Loucy (cell line): ENCODE data around the gene SDK1.

ENCODE experiments used
- H2AFZ ChIP-seq: fragments of 200-600 bp; sonication (generic); 2 replicates; pipeline ENCODE4 v1.6.0; 2016; ENCODE audit warnings: antibody characterized with exemption, mild to moderate bottlenecking, low read length, moderate library complexity
- H3F3A ChIP-seq: fragments of 200-600 bp; 2 replicates; pipeline ENCODE4 v1.6.0; 2016; ENCODE audit warnings: antibody characterized with exemption, low read depth, mild to moderate bottlenecking
- H3K27me3 ChIP-seq: fragments of 200-600 bp; sonication (generic); 2 replicates; pipeline ENCODE4 v1.6.1; 2014; ENCODE audit warnings: low read length, mild to moderate bottlenecking; ENCODE audit not compliant: insufficient read depth, poor library complexity, severe bottlenecking
- H3K36me3 ChIP-seq: fragments of 200-600 bp; sonication (generic); 2 replicates; pipeline ENCODE4 v1.6.1; 2016; ENCODE audit warnings: low read length; ENCODE audit not compliant: insufficient read depth
- H3K4me1 ChIP-seq: fragments of 200-600 bp; sonication (generic); 2 replicates; pipeline ENCODE4 v1.5.1; 2014; ENCODE audit warnings: low read length, mild to moderate bottlenecking; ENCODE audit not compliant: insufficient read depth, poor library complexity, severe bottlenecking
- H3K4me2 ChIP-seq: fragments of 200-600 bp; sonication (generic); 2 replicates; pipeline ENCODE4 v1.6.0; 2014; ENCODE audit warnings: antibody characterized with exemption, low read length, low read depth, mild to moderate bottlenecking; ENCODE audit not compliant: poor library complexity, severe bottlenecking
- H3K4me3 ChIP-seq: fragments of 200-600 bp; sonication (generic); 2 replicates; pipeline ENCODE4 v1.5.1; 2014; ENCODE audit warnings: low read length, mild to moderate bottlenecking, mixed read lengths; ENCODE audit not compliant: poor library complexity, severe bottlenecking
- H3K79me2 ChIP-seq: fragments of 200-600 bp; sonication (generic); 2 replicates; pipeline ENCODE4 v1.6.1; 2014; ENCODE audit warnings: low read length; ENCODE audit not compliant: insufficient read depth
- H3K9ac ChIP-seq: fragments of 200-600 bp; sonication (generic); 2 replicates; pipeline ENCODE4 v1.6.0; 2014; ENCODE audit warnings: mild to moderate bottlenecking, low read depth, low read length, moderate library complexity; ENCODE audit not compliant: poor library complexity, severe bottlenecking
- H3K9me2 ChIP-seq: fragments of 200-600 bp; sonication (generic); replicated peaks from 2 replicates; pipeline ENCODE4 v1.6.1; 2016; ENCODE audit warnings: low read depth, low read length, mixed read lengths
- H3K9me3 ChIP-seq: fragments of 200-600 bp; sonication (generic); 2 replicates; pipeline ENCODE4 v1.6.1; 2014; ENCODE audit warnings: mild to moderate bottlenecking, antibody characterized with exemption, low read length, low read depth; ENCODE audit not compliant: insufficient read depth
- H4K20me1 ChIP-seq: fragments of 200-600 bp; sonication (generic); 2 replicates; pipeline ENCODE4 v1.6.0; 2014; ENCODE audit warnings: antibody characterized with exemption, low read length, mild to moderate bottlenecking; ENCODE audit not compliant: insufficient read depth, poor library complexity, severe bottlenecking
- CTCF ChIP-seq: fragments of 200-600 bp; sonication (generic); conservative IDR thresholded peaks from 2 replicates; pipeline ENCODE4 v1.5.1; 2014; ENCODE audit warnings: mild to moderate bottlenecking, antibody characterized with exemption, low read length
- EZH2phosphoT487 ChIP-seq: fragments of 200-600 bp; IDR thresholded peaks from 2 replicates; pipeline ENCODE4 v1.6.1; 2018; ENCODE audit warnings: antibody characterized with exemption, mild to moderate bottlenecking, moderate library complexity, borderline replicate concordance

SDK1 gene

GRCh38 chr7:3277604-3278572 is 23.2 kb upstream of the SDK1 start:
- Histone ChIP-seq H3K9me2 (no peaks in the 10 kb centered on the region), H3K9ac (no peak overlapping the region), H3K27me3 (no peaks in the 10 kb centered on the region), H2AFZ (no peak overlapping the region), H3K79me2 (no peaks in the 10 kb centered on the region), H3K36me3 (no peaks in the 10 kb centered on the region), H3K9me3 (peaks cover 5% of the 10 kb centered on the region; the same call in 1 of the 2 replicates), H3K4me1 (no peaks in the 10 kb centered on the region), H3K4me2 (no peak overlapping the region), H4K20me1 (no peaks in the 10 kb centered on the region), H3K4me3 (no peak overlapping the region), H3F3A (no peaks in the 10 kb centered on the region)
- TF ChIP-seq CTCF (no peak), EZH2phosphoT487 (no peak)

- H3K36me3 ChIP-seq, result no peaks in the 10 kb centered on the region
- no peaks in the 10 kb centered on the region for H3F3A ChIP-seq
- H4K20me1 ChIP-seq, result no peaks in the 10 kb centered on the region
- no peak overlapping the region for H3K4me2 ChIP-seq
- no peaks in the 10 kb centered on the region for H3K9me2 ChIP-seq
- no peak overlapping the region for H3K4me3 ChIP-seq
- H3K9me3 ChIP-seq, result peaks cover 5% of the 10 kb centered on the region; the same call in 1 of the 2 replicates
- TF ChIP-seq CTCF, result no peak
- H2AFZ ChIP-seq, result no peak overlapping the region
- no peak overlapping the region for H3K9ac ChIP-seq
- no peaks in the 10 kb centered on the region for H3K4me1 ChIP-seq
- H3K79me2 ChIP-seq, result no peaks in the 10 kb centered on the region
- H3K27me3 ChIP-seq, result no peaks in the 10 kb centered on the region
These were observed 21.8 kb upstream of the SDK1 start for GRCh38 chr7:3279147-3279818.

- H2AFZ ChIP-seq, result no peak overlapping the region
- H3K9me2 ChIP-seq, result no peaks in the 10 kb centered on the region
- H3K9ac ChIP-seq, result no peak overlapping the region
- H3K4me1 ChIP-seq, result no peaks in the 10 kb centered on the region
- no peak overlapping the region for H3K4me2 ChIP-seq
- H3K79me2 ChIP-seq, result no peaks in the 10 kb centered on the region
- H3K4me3 ChIP-seq, result no peak overlapping the region
- H3K36me3 ChIP-seq, result no peaks in the 10 kb centered on the region
- H3F3A ChIP-seq, result no peaks in the 10 kb centered on the region
- peaks cover 5% of the 10 kb centered on the region; the same call in 1 of the 2 replicates for H3K9me3 ChIP-seq
- no peaks in the 10 kb centered on the region for H4K20me1 ChIP-seq
- TF ChIP-seq CTCF, result no peak
- TF ChIP-seq EZH2phosphoT487, result no peak
- H3K27me3 ChIP-seq, result no peaks in the 10 kb centered on the region
These were observed 20.6 kb upstream of the SDK1 start for GRCh38 chr7:3280445-3280844.
